NCI-H460 (cell line): ENCODE results near the gene ECEL1. TPM values are rescaled to one million over a fixed set of nuclear protein-coding genes. Genes with fewer than 3 reads are reported as not detected.

Source experiments
- DNase-seq: peaks from one replicate; pipeline ENCODE4 v3.0.0-alpha.2; 2016; ENCODE audit warnings: low read depth; ENCODE audit errors: extremely low read depth
- total RNA-seq: library from RNA; depleted of rRNA; stranded (reverse); fragments of >200 nt; shearing (Covaris generic); gene quantifications from 2 replicates; pipeline ENCODE4 v1.2.3, GENCODE V29; 2014

ECEL1 gene
- total RNA-seq, 1 experiment from 2014 or later: 2.0 TPM

DNA sequence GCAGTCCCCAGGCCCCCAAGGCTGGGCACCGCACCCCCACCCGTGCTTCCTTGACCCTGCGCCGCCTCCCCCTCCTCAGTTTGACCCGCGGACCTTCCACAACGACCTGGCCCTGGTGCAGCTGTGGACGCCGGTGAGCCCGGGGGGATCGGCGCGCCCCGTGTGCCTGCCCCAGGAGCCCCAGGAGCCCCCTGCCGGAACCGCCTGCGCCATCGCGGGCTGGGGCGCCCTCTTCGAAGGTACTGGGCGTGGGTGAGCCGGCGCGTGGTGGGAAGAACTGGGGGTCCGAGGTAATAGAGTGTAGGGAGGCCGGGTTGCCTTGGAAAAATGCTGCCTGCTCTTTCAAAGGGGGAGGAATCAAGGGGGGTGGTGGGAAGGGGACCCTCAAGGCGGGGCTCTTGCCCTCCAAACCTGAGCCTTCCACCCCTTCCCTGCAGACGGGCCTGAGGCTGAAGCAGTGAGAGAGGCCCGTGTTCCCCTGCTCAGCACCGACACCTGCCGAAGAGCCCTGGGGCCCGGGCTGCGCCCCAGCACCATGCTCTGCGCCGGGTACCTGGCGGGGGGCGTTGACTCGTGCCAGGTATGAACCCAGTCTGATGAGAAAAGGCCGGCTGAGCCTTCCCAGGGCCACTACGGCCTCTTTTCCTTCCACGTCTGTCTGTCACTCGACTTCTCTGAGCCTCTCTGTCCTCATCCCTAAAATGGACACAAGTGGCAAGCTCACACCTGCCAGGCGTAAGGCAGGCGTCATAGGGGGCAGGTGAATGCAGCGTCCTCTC, 35.2 kb upstream of the ECEL1 start:
- DNase-seq: no peak

DNA sequence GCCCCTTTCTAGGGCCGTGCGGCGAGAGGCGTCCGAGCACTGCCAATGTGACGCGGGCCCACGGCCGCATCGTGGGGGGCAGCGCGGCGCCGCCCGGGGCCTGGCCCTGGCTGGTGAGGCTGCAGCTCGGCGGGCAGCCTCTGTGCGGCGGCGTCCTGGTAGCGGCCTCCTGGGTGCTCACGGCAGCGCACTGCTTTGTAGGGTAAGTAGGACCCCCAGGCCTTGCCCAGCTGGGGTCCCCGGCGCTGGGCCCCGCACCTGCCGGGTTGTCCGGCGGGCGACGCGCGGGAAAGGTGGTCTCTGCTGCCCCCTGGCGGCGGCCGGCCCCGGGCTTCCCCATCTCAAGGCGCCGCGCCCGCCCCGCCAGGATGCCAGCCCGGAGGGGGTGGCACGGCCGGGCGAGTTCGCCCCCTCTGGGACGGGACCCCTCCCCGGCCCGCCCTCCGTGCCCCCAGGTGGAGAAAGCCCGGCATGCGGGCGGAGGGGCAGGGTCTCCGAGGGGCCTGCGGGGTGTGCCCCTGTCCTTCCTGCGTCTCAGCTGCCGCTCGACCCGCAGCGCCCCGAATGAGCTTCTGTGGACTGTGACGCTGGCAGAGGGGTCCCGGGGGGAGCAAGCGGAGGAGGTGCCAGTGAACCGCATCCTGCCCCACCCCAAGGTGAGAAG, 34.5 kb upstream of the ECEL1 start:
- peak; percentile 38 for DNase-seq

DNA sequence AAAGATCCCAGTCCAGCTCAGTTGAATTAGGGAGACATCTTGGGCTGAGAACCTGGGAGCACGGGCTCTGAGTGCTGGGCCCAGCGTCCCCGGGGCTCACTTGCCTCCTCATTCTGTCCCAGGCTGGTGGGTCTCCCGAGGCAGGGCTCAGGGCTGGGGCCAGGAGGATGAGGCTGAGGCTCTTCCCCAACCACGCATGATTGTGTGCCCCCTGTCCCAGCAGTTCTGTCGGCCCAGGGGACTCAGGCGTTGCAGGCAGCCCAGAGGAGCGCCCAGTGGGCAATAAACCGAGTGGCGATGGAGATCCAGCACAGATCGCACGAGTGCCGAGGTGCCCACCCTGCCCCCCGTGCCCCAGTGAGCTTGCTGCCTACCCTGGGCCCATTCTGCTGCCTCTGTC, 33.5 kb upstream of the ECEL1 start:
- DNase-seq: no peak

DNA sequence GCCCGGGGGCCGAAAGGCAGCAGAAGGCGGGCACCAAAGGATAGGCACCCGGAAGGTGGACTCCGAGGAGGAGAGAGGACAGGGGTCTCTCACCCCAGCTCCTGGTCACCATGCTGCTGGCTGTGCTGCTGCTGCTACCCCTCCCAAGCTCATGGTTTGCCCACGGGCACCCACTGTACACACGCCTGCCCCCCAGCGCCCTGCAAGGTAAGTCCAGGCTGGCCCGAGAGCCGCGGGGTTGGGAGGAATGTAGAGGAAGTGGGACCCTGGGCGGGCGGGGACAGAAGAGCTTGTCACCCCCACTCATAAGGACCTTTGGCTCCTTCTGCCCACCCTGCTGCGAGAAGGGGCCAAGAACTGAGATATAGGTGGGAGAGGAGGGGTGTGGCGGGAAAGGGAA, 32.9 kb upstream of the ECEL1 start:
- no peak for DNase-seq

DNA sequence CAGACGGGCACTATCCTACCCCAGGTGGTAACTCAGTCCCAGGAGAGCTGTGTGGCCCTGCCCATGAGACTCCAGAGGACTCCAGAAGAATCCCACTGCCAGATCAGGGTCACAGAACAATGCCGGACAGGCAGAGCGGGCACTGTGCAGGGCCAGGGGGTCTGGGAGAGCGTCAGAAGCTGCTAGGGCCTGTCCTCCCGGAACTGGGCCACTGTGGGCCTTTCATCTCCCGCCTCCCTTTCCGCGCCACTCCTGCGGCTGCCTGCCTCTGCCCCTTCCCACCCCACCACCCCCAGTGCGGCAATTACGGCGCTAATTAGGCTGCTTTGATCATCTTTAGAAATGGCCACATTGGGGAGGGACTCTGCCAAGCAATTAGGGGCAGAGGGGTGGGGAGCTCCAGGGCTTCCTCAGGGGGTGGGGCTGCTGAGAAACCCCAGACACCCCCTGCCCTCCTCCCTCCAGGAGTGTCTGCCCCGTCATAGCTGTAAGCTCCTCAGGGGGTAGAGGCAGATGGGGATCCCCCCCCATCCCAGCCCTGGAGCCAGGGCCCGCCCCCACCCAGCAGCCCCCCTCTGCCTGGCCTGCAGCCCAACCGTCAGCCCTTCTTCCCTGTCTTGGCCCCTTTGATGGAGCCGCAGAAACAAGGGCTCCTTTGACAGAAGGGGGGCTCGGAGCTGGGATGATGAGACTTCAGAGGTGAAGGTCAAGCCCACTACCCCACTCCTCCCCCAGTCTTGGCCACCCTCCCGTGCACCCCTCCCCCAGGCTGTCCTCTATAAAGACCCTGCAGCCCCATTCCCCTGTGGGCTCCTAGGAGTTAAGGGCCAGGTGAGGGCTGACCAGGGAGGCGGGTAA, 32.2 kb upstream of the ECEL1 start, which contains the start of gene PRSS56:
PRSS56 (plus strand) TSS at position 808 of the 858 bp plus-strand sequence. CDS start 211 bp downstream, outside the sequence.
- DNase-seq: no peak

DNA sequence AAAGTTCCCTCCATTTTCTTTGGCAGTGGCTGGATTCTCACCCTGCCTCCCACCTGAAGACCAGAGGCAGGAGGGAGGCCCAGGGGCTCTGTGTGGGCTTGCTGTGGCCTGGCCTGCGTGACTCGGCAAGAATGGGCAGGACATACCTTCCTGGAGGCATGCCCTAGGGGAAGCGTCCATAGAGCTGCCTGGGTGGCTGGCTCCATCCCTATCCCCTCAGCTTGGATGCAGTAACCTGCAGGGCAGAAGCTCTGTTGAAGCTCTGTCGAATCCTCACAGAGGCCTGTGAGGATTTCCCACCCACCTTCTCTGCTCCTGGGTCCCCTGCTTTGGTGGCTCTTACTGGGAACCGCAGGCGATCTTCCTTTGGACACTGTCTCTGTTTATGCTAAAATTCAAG, 31.2 kb upstream of the ECEL1 start:
- no peak for DNase-seq

DNA sequence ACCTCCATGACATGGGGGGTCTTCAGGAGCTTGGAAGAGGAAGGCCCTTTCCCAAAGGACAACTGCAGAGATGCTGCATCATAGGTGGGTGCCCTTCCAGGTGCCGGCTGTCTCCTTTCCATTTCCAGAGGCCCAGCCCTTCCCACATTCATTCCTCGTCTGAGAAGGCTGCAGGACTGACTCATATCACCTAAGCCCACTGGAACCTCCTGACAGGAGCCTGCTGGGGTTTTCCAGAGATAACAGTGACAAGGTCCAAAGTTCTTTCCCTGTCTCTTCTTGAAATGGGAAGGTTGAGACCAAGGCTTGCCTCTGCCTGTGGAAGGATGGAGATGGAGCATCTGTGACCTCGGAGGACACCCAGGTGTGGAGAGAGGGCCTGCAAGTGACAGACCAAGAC, 28.9 kb upstream of the ECEL1 start:
- no peak for DNase-seq

DNA sequence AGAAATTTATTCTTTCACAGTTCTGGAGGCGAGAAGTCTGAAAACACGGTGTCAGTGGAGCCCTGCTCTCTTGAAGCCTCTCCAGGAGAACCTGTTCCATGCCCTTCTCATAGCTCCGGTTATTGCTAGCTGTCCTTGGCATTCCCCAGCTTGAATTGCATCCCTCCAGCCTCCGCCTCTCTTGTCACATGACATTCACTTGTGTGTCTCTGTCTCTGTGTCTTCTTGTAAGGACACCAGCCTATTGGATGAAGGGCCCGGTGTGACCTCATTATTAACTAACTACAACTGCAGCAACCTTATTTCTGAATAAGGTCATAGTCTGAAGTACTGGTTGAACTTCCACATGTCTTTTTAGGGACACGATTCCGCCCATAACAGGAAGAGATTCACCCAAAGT, 28.0 kb upstream of the ECEL1 start:
- no peak for DNase-seq

DNA sequence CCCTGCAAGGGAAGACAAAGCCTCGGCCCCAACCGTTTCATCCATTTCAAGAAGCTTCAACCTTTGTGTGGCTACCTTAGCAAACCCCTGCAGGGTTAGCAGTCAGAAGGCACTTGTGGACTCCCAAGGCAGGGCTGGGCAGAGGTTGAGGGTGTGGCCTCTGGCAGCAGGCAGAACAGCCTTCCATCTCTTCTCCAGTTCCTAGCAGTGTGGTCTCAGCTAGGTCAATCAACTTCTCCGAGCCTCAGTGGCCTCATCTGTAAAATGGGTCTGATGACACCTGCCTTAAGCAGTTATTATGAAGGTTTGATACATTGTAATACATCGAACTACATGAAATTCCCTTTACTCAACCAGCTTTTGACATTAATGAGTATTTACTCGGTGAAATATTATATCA, 25.7 kb upstream of the ECEL1 start:
- DNase-seq: no peak

DNA sequence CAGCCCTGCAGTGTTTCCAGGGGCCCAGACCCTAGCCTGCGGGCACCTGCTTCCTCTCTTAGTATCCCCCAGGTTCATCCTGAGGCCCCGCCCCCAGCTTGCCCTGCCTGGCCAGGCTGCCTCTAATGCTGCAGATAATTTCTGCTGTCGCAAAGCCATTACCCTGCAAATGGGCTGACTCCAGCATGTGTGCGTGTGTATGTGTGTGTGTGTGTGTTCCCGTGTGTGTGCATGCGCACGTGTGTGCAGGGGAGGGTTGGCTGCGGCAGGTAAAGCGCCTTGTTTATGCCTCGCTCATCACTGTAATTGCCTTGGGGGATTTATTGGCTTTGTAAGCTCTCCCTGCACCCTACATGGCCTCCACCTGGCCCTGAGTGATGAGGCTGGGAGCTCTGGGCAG, 25.0 kb upstream of the ECEL1 start:
- DNase-seq: no peak

DNA sequence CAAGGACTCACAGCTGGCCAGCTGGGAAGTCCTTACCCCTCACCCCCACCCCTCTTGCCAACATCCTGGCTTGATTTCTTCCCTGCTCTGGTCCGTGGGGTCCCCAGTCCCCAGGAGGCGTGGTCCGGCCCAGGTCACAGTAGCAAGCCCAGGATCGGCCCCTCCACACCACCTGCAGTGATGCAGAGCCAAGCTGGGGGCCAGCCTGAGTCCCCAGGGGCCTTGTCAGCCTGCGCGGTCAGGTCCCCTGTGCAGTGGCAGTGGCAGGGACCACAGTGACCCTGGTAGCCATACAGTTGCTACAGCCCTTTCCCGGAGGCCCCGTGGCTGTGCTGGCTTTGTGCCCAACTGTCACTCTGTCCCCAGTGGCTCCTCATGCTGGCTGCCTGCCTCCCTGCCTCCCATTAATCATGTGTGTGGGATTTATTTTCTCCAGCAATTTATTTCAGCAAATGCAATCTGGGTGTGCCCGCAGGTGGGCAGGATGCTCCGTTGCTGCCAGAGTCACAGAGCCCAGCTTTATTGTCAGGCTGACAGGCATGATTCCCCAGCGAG, 23.8 kb upstream of the ECEL1 start:
- no peak for DNase-seq

DNA sequence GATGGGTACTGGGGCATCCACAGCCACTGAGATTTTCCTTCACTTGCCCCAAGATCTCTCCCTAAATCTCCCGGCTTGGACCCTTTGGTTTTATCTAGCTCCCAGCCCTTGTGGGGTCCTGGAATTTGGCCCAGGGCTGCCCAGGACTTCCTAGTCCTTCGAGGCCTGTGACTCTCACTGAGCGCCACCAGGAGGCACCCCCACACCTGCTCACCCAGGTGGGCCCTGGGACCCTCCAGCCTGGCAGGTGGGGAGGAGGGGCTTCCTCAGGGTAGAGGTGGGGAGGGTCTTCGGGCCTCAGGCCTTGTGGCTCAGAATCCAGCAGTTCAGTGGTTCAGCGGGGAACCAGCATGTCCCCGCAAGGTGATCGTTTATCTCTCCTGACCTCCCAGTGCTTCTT, 20.6 kb upstream of the ECEL1 start:
- no peak for DNase-seq

DNA sequence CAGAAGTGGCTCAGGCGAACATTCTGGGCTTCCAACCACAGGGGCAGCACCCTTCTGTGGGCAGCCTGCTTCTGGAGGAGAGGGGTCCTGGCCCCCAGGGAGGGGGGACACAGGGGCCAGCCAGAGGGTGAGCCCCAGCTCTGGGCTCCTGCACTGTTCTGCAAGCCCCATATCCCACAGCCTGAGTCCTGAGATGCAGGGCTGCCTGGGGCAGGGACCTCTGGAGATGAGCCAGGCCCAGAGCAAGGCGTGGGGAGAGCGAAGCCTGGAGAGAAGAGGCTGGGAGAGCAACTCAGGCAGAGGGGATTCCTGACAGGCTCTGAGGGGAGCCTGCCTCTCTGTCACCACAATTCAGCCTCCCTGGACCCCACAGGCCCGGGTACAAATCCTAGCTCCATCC, 19.1 kb upstream of the ECEL1 start:
- no peak for DNase-seq

DNA sequence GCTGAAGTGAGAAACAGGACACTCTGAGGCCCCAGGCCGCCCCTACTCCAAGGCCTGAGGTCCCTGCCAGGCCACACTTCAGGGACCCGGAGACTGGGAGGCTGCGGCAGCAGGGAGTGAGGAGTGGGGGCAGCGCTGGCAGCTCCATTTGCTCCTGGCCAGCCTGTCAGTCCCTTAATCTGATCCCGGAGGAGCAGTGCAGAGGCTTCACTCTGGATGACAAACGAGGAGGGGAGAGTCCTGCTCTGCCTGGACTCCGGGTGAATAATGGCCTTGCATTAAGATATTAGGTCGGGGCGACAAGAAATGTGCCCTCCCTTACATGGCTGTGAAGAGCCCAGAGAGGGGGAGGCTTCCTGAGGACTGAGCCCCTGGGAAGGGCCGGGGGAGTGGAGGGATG, 18.2 kb upstream of the ECEL1 start:
- DNase-seq: no peak

DNA sequence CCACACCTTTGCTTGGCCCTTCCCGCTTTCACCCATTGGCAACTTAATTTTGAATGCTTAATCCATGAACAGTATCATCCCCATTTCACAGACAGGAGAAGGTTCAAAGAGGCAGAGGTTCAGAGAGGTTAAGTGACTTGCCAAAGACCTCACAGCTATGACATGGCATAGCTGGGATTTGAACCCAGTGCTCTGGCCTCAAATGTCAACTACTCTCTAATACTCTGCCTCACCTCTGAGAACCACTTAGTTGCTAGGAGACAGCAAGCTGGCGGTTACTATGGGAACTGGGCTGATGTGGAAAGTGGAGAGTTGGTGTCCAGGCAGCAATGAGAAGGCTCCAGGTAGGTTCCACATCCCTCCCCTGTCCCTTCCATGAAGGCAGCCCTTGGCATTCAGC, 16.8 kb upstream of the ECEL1 start:
- no peak for DNase-seq

DNA sequence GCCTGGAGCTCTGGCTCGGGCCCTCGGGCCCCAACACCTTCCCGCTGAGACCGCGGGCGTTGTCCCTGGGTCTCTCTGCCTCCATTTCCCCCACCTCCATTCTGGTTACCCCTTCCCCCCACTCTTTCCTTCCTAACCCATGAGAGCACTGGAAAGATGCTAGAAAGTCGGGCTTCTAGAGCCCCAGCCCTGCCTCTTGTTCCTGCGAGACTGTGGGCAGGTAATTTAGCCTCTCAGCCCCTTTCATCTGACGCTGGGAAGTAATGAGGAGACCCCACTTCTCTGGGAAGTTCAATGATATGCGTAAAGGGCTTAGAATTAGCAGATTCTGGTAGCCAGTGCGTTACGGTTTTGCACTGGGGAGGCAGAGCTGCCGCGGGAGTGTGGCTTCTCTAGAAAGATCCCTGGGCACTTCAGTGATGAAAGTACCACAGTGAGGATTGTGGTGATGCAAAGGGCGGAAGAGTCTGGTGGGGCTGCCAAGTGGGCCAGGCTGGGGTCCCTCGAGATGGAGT, 16.2 kb upstream of the ECEL1 start:
- no peak for DNase-seq

DNA sequence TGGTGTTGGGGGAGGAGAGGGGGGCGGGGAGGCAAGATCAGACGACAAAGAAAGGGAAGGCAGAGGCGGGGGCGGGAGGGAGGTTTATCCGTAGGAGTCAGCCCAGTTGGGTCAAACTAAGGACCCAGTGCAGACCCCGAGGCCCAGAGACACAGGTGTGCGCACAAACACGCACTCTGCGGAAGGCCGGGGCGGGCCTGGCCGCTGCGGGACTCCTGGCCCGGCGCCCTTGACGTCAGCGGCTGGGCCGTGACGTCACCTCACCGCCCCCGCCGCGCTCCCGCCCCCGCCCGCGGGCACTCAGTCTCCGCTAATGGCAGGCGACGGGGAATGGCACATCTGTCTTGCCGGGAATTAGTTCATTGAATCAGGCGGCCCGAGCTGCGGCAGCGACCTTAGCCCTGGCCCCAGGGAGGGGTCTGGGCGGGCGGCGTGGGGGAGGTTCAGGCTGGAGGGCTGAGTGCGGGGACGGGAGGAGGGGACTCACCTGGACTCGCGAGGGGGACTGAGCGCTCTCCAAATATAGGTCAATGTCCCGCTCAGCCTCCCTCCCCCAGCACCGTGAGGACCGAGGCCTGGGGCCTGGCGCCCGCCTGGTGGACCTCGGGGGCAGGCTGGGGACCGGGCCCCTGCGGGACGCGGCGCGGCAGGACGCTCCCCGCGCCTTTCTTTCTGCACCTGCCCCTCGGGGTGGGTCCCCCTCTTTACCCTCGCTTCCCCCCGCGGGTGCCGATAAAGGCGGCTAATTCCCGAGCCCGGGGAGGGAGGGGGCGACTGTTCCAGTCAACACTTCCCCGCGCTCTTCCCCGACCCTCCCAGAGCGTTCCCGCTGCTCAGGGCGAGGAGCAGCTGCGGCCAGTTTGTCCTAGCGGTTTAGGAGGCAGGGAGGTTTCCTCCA, 15.5 kb upstream of the ECEL1 start:
- DNase-seq: peak; percentile 59

DNA sequence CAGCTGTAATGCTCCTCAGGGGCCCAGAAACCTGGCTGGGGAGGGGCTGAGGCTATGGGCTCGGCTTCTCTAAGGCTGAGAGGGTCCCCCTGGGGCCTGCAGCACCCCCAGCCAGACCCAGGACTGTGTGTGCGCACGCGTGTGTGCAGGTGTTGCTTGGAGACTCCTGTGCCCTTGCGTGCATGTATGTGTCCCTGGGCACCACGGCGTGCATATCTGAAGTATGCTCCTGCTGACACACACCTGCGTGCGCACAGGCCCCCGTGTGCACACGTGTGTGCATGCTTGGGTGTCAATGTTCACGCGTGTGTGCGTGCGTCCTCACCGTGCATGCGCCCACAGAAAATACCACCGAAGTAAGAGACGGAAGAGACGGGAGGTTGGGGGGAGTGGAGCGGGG, 14.9 kb upstream of the ECEL1 start:
- no peak for DNase-seq

DNA sequence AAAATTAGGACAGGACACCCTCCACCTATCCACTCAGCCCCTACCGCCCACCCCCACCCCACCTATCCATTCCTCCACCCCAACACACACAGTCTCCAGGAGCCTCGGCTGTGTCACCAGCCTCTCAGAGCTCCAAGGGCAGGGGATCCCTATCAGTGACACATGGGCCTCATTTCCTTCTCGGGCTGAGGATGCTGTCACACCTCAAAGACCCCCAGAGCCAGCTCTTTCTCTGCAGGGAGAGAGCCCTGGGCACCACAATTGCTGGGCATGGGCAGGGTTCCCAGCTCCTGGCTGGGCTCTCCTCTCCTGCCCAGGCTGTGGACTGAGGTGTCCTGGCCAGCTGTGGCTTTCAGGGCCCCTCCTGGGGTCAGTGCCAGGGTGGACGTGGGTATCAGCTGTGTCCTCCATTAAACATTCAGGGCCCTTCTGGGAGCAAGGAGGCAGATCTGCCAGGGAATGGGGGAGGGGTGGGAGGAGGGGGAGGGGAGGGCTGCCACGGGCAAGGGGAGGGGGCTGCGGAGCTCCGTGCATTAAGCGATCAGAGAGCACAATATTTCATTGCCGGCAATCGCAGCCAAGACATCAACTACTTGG, 14.3 kb upstream of the ECEL1 start:
- no peak for DNase-seq
